ENCODE measurements around the gene UPF2.
A peak's percentile ranks its signal among the peaks of the same experiment; 100 is the strongest.
"Not testable (repeated sequence)": the region's sequence is repeated elsewhere in the genome, so short reads cannot be mapped to it uniquely, and the experiment has no call there.

The UPF2 gene

DNA sequence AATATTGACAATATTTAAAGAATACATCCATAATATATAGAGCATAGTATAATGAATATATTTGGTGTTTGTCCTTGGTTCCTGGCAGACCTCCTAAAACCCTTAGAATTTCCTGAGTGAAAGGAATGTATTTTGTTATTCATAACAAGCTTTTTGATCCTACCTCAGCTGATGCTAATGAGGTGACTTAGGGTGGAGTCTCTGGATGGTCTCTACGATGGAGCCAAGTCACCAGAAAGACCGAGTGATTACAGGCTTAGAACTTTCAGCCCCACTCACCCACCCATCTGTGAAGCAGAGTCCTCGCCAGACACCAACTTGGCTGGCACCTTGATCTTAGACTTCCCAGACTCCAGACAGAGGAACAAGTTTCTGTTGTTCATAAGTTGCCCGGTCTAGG, 35.9 kb downstream of the UPF2 start:
- no peak for DNase-seq (ENCODE audit: extremely low read depth, low read depth)
- no peak overlapping the region for H3K4me3 ChIP-seq (replicated peaks; ENCODE audit: low read depth, low read length)
- TF ChIP-seq, protein P1, sequence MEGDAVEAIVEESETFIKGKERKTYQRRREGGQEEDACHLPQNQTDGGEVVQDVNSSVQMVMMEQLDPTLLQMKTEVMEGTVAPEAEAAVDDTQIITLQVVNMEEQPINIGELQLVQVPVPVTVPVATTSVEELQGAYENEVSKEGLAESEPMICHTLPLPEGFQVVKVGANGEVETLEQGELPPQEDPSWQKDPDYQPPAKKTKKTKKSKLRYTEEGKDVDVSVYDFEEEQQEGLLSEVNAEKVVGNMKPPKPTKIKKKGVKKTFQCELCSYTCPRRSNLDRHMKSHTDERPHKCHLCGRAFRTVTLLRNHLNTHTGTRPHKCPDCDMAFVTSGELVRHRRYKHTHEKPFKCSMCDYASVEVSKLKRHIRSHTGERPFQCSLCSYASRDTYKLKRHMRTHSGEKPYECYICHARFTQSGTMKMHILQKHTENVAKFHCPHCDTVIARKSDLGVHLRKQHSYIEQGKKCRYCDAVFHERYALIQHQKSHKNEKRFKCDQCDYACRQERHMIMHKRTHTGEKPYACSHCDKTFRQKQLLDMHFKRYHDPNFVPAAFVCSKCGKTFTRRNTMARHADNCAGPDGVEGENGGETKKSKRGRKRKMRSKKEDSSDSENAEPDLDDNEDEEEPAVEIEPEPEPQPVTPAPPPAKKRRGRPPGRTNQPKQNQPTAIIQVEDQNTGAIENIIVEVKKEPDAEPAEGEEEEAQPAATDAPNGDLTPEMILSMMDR (IDR thresholded peaks at IDR 0.05; ENCODE audit: low read depth, low read length, missing control alignments), result no peak

DNA sequence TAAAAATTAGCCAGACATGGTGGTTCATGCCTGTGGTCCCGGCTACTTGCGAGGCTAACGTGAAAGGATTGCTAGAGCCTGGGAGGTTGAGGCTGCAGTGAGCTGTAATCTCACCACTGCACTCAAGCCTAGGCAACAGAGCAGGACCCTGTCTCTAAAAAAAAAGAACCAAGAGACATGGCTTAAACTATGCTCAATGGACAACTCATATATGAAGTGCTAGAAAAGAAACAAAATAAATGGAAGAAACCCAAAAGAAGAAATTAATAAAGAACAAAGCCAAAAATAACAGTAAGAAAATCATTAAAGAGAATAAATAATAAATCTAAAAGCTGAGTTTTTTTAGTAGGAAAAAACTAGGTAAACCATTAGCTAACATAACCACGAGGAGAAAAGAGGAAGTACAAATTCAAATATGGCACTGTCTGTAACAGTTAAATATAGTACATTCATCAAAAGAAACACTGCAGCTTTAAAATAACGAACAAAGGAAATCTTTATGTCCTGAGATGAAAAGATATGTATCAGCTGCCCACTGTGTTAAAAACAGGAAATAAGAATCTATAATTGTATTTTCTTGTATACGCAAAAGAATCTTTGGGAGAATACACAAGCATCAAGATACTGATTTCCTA, 48.7 kb downstream of the UPF2 start:
- TF ChIP-seq, protein P1 (IDR thresholded peaks at IDR 0.05; ENCODE audit: low read depth, low read length, missing control alignments), result no peak
- H3K4me3 ChIP-seq (replicated peaks; ENCODE audit: low read depth, low read length), result no peak overlapping the region
- DNase-seq (ENCODE audit: extremely low read depth, low read depth), result no peak

DNA sequence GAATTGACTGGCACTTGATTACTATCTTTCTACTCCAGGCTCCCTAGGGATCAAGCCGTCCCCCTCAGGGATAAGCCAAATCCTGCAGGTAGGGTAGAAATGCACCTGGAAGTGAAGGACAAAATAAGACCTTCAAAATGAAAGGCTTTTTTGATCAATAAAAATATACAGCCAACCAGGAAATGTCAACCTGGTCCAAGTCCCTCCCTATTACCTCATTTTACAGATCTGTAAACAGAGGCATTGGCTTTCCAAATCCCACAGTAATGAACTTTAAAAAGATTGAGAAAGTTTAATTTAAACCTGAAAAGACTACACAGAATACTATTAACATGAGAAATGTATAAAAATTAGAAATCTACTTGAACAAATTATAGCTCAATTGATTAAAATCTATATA, 53.7 kb downstream of the UPF2 start:
- no peak overlapping the region for H3K4me3 ChIP-seq (replicated peaks; ENCODE audit: low read depth, low read length)
- TF ChIP-seq, protein P1 (IDR thresholded peaks at IDR 0.05; ENCODE audit: low read depth, low read length, missing control alignments), result no peak
- DNase-seq (ENCODE audit: extremely low read depth, low read depth), result no peak

DNA sequence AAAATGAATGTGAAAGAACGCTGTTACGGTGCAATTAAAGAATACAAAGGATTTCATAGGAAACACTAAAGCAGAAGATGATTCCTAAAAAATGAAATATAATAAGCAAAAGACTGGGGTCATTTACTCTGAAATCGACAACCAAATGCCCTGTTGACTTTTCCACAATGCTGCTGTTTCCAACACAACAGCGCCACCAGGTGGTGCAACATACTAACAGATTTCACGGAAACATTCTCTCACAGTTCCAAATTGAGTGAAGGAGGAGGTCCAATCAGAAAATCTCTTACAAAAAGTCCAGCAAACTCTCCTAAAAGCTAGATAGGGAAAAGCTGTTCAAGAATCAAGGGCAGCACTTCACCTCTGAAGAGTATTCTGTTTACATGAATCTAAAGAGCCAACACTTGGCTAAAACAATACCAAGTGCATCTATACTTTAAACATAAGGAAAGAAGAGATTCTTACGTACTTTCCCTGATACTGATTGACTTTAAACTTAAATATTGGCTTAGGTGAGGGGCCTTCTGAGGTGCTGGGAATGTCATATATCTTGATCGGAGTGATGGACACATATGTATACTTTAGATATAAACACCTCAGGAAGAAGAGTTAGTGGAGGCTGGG, 55.9 kb downstream of the UPF2 start:
- DNase-seq (ENCODE audit: extremely low read depth, low read depth), result peak; percentile 61
- TF ChIP-seq, protein P1 (IDR thresholded peaks at IDR 0.05; ENCODE audit: low read depth, low read length, missing control alignments), result peak; percentile 86

DNA sequence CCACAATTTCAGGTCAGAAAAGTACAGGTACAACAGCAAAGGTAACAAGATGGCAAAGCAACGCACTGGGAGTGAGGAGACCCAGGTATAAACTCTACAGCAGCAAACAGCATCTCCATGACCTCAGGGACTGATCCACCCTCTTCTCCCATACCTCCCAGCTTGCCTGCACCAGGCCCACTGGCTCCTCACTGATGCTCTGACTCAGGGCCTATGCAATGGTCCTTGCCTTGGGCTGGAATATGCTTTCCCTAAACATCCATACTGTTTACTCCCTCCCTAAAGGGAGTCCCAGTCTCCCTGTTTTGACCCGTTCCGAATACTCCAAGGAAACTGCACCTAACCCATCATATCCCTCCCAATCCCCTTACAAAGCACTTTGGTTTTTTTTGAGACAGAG, 60.4 kb downstream of the UPF2 start:
- no peak for DNase-seq (ENCODE audit: extremely low read depth, low read depth)
- H3K4me3 ChIP-seq (replicated peaks; ENCODE audit: low read depth, low read length), result no peak overlapping the region
- TF ChIP-seq, protein P1 (IDR thresholded peaks at IDR 0.05; ENCODE audit: low read depth, low read length, missing control alignments), result no peak

More for the DNA sequence above, 55.9 kb downstream of the UPF2 start:
- H3K4me3 ChIP-seq (replicated peaks; ENCODE audit: low read depth, low read length), result no peak overlapping the region

DNA sequence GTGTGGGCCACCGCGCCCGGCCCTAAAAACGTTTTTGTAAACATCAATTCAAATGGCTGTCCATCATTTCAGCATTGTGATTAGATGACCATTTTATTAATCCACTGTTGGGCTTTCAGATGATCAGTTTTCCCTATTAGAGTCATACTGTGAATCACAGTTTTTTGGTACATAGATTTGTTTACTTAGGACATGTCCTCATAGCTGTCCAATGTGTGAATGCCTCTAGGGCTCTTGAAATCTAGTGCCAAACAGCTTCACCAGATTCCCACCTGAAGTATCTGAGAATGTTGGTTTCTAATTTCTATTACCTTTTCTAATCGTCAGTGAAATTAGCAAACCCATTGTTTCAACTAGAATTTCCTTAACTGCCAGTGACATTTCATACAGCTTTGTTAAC, 66.8 kb downstream of the UPF2 start:
- TF ChIP-seq, protein P1 (IDR thresholded peaks at IDR 0.05; ENCODE audit: low read depth, low read length, missing control alignments), result no peak
- DNase-seq (ENCODE audit: extremely low read depth, low read depth), result no peak
- no peak overlapping the region for H3K4me3 ChIP-seq (replicated peaks; ENCODE audit: low read depth, low read length)

DNA sequence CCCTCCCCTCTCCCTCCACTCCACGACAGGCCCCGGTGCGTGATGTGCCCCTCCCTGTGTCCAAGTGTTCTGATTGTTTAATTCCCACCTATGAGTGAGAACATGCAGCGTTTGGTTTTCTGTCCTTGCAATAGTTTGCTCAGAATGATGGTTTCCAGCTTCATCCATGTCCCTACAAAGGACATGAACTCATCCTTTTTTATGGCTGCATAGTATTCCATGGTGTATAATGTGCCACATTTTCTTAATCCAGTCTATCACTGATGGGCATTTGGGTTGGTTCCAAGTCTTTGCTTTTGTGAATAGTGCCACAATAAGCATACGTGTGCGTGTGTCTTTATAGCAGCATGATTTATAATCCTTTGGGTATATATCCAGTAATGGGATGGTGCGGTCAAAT, 70.1 kb downstream of the UPF2 start:
- DNase-seq (ENCODE audit: extremely low read depth, low read depth), result not testable (repeated sequence)

More for the DNA sequence above, 70.1 kb downstream of the UPF2 start:
- H3K4me3 ChIP-seq (replicated peaks; ENCODE audit: low read depth, low read length), result not testable (repeated sequence)
